GM21619 (cell line): ENCODE data around the gene MGLL.
A peak's percentile ranks its signal among the peaks of the same experiment; 100 is the strongest.

ENCODE experiments used
- ATAC-seq: cut with Tn5 transposase; IDR thresholded peaks from one replicate; pipeline ENCODE4 v1.9.1; 2021; ENCODE audit not compliant: unreplicated experiment

The MGLL gene

GRCh38 chr3:127744253-127744815, 78.0 kb downstream of the MGLL start:
- no peak for ATAC-seq

- no peak for ATAC-seq
Observed at GRCh38 chr3:127743351-127744252, 78.7 kb downstream of the MGLL start.

- ATAC-seq: no peak
Observed at GRCh38 chr3:127742580-127742979, 79.7 kb downstream of the MGLL start.

- ATAC-seq: no peak
Observed at GRCh38 chr3:127741690-127742089, 80.6 kb downstream of the MGLL start.

GRCh38 chr3:127741246-127741645, 81.1 kb downstream of the MGLL start:
- no peak for ATAC-seq

- no peak for ATAC-seq
Observed at GRCh38 chr3:127740136-127740915, 82.0 kb downstream of the MGLL start.

- no peak for ATAC-seq
Observed at GRCh38 chr3:127739347-127740135, 82.8 kb downstream of the MGLL start.

GRCh38 chr3:127738192-127738840, 84.0 kb downstream of the MGLL start:
- no peak for ATAC-seq

- ATAC-seq: no peak
Observed at GRCh38 chr3:127736801-127737539, 85.3 kb downstream of the MGLL start.

GRCh38 chr3:127735767-127736693, 86.3 kb downstream of the MGLL start:
- peak; percentile 74 for ATAC-seq

- no peak for ATAC-seq
Observed at GRCh38 chr3:127734754-127735473, 87.4 kb downstream of the MGLL start.

- ATAC-seq: no peak
Observed at GRCh38 chr3:127734181-127734720, 88.1 kb downstream of the MGLL start.

GRCh38 chr3:127733781-127734180, 88.5 kb downstream of the MGLL start:
- no peak for ATAC-seq

GRCh38 chr3:127732879-127733350, 89.4 kb downstream of the MGLL start:
- no peak for ATAC-seq

- ATAC-seq: no peak
Observed at GRCh38 chr3:127732303-127732702, 90.0 kb downstream of the MGLL start.

- no peak for ATAC-seq
Observed at GRCh38 chr3:127731546-127732289, 90.6 kb downstream of the MGLL start.
